Activated CD4-positive, alpha-beta T cell treated with anti-CD3 and anti-CD28 coated beads for 36 hours (primary cell): Measurements from ENCODE around the gene PHC1. TPM values are rescaled to one million over a fixed set of nuclear protein-coding genes. Genes with fewer than 3 reads are reported as not detected.
A peak's percentile ranks its signal among the peaks of the same experiment; 100 is the strongest.
"Not testable (repeated sequence)": the region's sequence is repeated elsewhere in the genome, so short reads cannot be mapped to it uniquely, and the experiment has no call there.

Source experiments
- ATAC-seq: fragments of 200-7000 bp; cut with Tn5 transposase; one replicate; pipeline ENCODE4 v1.10.0; 2021; ENCODE audit warnings: mild to moderate bottlenecking, moderate library complexity
- CTCF ChIA-PET: fragments of 350-600 bp; sonication (Branson Sonifier 250); formaldehyde crosslinking; loops from one replicate; lab custom pipeline; 2021; ENCODE audit warnings: antibody characterized with exemption; lab: Charles Lee
- POLR2A ChIA-PET: fragments of 350-600 bp; sonication (Branson Sonifier 250); formaldehyde crosslinking; loops from one replicate; lab custom pipeline; 2021; ENCODE audit warnings: antibody characterized with exemption, inconsistent platforms; lab: Charles Lee
- DNase-seq: peaks from one replicate; pipeline ENCODE4 v3.0.0-alpha.2; 2020
- H3K27ac Mint-ChIP-seq: one replicate; pipeline ENCODE4 v1.8.0; 2021; ENCODE audit warnings: mixed read lengths
- H3K27me3 Mint-ChIP-seq: one replicate; pipeline ENCODE4 v1.8.0; 2021; ENCODE audit warnings: mixed read lengths
- H3K36me3 Mint-ChIP-seq: one replicate; pipeline ENCODE4 v1.8.0; 2021; ENCODE audit warnings: low read depth, mixed read lengths
- H3K4me1 Mint-ChIP-seq: one replicate; pipeline ENCODE4 v1.8.0; 2021; ENCODE audit warnings: mixed read lengths
- H3K4me3 Mint-ChIP-seq: one replicate; pipeline ENCODE4 v1.8.0; 2021; ENCODE audit warnings: mild to moderate bottlenecking, moderate library complexity, mixed read lengths
- H3K9me3 Mint-ChIP-seq: one replicate; pipeline ENCODE4 v1.8.0; 2021; ENCODE audit warnings: low read depth, mixed read lengths
- intact Hi-C, 2 experiments: fragments of 100-400 bp; cut with DNase I in 1 of 2; cut with micrococcal nuclease in 1 of 2; formaldehyde crosslinking; loops; one replicate each; pipeline versions ENCODE4 v1.14.2 to v1.15.1; 2022 to 2024; cut with DNase I, micrococcal nuclease
- total RNA-seq, 2 experiments: library from RNA; stranded (reverse); gene quantifications; one replicate each; pipeline ENCODE4 v1.2.3, GENCODE V29; 2021

PHC1 gene
- total RNA-seq, 2 experiments from 2014 or later = 17.1 to 21.9 TPM

DNA sequence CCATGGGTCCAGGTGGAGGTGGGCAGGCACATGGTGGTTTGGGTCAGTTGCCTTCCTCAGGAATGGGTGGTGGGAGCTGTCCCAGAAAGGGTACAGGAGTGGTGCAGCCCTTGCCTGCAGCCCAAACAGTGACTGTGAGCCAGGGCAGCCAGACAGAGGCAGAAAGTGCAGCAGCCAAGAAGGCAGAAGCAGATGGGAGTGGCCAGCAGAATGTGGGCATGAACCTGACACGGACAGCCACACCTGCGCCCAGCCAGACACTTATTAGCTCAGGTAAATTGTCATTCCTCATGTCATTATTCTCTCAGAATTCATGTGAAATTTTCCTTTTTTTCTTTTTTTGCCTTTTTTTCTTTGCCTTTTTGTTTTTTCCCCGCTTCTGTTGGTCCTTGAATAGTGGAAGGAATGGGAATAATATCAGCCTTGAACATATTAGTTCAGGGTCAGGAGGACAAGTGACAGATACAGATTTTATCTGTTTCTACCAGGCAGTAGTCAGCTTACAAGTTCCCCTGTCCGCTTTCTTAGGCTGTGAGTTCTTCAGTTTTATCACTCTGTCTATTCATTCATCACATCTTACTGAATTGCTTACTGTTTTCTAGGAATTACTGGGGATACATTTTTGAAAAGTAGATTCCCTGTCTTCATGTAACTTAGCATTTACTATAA, 16.5 kb downstream of the PHC1 start:
- peaks cover 11% of the 10 kb centered on the region for H3K36me3 Mint-ChIP-seq
- intact Hi-C loops, H3K9me3 Mint-ChIP-seq, POLR2A ChIA-PET, H3K4me3 Mint-ChIP-seq, ATAC-seq, DNase-seq, H3K27ac Mint-ChIP-seq, H3K27me3 Mint-ChIP-seq, H3K4me1 Mint-ChIP-seq: not testable (repeated sequence)
- CTCF ChIA-PET = interaction anchor here (1.0 kb wide), 1 partner anchor 108 kb away, joined by 3 read pairs; no protein-coding TSS in a partner anchor

- ATAC-seq, H3K4me3 Mint-ChIP-seq, DNase-seq, H3K27me3 Mint-ChIP-seq, H3K4me1 Mint-ChIP-seq, CTCF ChIA-PET, POLR2A ChIA-PET, H3K27ac Mint-ChIP-seq, H3K9me3 Mint-ChIP-seq, intact Hi-C loops: not testable (repeated sequence)
- H3K36me3 Mint-ChIP-seq = peaks cover 11% of the 10 kb centered on the region
Measured at GRCh38 chr12:8932464-8932863, 18.2 kb downstream of the PHC1 start.

DNA sequence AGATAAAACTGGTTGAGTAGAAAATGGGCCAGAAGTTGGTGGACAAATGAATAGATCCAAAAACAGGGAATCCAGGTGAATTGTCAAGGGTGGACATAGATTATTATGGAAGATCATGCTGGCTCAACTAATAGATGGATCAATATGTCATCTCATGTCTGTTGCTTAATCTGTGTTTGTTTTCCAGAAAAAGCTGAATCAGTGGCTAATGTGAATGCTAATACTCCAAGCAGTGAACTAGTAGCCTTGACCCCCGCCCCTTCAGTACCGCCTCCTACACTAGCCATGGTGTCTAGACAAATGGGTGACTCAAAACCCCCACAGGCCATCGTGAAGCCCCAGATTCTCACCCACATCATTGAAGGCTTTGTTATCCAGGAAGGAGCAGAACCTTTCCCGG, 19.8 kb downstream of the PHC1 start:
- intact Hi-C loops, POLR2A ChIA-PET, H3K9me3 Mint-ChIP-seq, H3K27ac Mint-ChIP-seq, H3K4me1 Mint-ChIP-seq, CTCF ChIA-PET, H3K27me3 Mint-ChIP-seq, H3K4me3 Mint-ChIP-seq, ATAC-seq, DNase-seq: not testable (repeated sequence)
- H3K36me3 Mint-ChIP-seq = peaks cover 11% of the 10 kb centered on the region

DNA sequence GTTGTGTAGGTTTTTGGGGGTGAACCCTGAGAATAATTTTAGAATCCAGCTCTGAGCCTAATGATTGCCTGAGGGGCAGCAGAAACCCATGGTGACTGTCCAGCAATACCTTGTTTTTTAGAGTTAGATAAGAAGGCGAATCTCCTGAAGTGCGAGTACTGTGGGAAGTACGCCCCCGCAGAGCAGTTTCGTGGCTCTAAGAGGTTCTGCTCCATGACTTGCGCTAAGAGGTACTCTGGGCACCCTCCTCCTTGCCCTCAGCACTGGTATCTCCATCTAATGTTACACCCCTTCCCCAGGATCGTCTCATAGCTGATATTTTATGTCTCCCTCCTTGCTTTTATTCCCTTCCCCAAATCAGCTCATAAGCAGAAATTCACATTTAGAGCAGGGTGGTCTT, 22.4 kb downstream of the PHC1 start:
- no peaks in the 10 kb centered on the region for H3K27me3 Mint-ChIP-seq
- POLR2A ChIA-PET = no interaction called here
- ATAC-seq (no peak), DNase-seq (no peak)
- no peak overlapping the region for H3K4me3 Mint-ChIP-seq
- no peak overlapping the region for H3K27ac Mint-ChIP-seq
- peaks cover 15% of the 10 kb centered on the region for H3K36me3 Mint-ChIP-seq
- no peaks in the 10 kb centered on the region for H3K9me3 Mint-ChIP-seq
- no peaks in the 10 kb centered on the region for H3K4me1 Mint-ChIP-seq
- intact Hi-C loops = no loop called here
- CTCF ChIA-PET = interaction anchor here (0.7 kb wide), 1 partner anchor 102 kb away, joined by 3 read pairs; no protein-coding TSS in a partner anchor

- POLR2A ChIA-PET, ATAC-seq, H3K27me3 Mint-ChIP-seq, intact Hi-C loops, H3K27ac Mint-ChIP-seq, H3K4me3 Mint-ChIP-seq, H3K4me1 Mint-ChIP-seq, DNase-seq, H3K9me3 Mint-ChIP-seq: not testable (repeated sequence)
- CTCF ChIA-PET = interaction anchor here (0.6 to 1.2 kb wide), 3 partner anchors 9 to 1003 kb away, joined by 3 to 7 read pairs (median 3); no protein-coding TSS in a partner anchor
- H3K36me3 Mint-ChIP-seq = peaks cover 22% of the 10 kb centered on the region
Measured at GRCh38 chr12:8937842-8938442, 23.6 kb downstream of the PHC1 start.

- intact Hi-C loops = loop anchor here in 1 of 2 experiments (10.0 kb wide), 1 partner anchor 697 kb away; no protein-coding TSS in a partner anchor
- ATAC-seq = no peak
- Mint-ChIP-seq H3K4me1 (peaks cover 9% of the 10 kb centered on the region), H3K27ac (peak overlapping the region; percentile 26), H3K4me3 (no peak overlapping the region), H3K27me3 (no peaks in the 10 kb centered on the region), H3K36me3 (peaks cover 31% of the 10 kb centered on the region), H3K9me3 (no peaks in the 10 kb centered on the region)
- DNase-seq = no peak
- ChIA-PET CTCF (interaction anchor here (0.6 to 1.5 kb wide), 2 partner anchors 108 to 349 kb away, joined by 3 to 6 read pairs; no protein-coding TSS in a partner anchor), POLR2A (interaction anchor here (0.7 kb wide), 1 partner anchor 1159 kb away, joined by 3 read pairs; no protein-coding TSS in a partner anchor)
Measured at GRCh38 chr12:8941691-8942478, 27.6 kb downstream of the PHC1 start.

DNA sequence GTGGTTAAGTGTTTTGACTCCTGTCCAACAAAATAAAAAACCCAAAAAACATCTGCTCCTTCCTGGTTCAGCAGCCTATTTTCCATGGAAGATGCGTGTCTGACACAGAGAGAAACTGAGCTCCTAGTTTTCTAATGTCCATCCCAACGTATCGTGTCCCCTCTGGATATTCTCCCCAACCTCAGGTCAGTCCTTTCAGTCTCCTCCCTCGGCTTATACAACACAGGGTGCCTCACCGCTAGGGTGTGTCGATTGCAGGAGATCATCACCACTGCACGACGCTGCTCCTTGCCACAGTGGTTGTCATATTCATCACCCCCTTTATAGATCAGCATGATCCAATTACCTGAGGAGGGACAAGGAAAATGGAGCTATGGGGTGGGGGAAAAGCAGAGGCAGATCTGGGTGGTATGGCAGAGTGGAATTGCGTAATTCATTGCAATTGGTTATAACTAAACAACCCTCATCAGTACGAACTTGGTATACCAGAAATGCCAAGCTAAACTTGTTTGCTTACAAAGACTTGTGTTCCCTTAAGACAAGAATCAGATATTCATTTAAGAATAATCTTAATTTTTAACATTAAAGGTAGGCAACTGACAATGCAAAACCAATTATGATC, 29.4 kb downstream of the PHC1 start:
- H3K4me1 Mint-ChIP-seq = peaks cover 22% of the 10 kb centered on the region
- no peaks in the 10 kb centered on the region for H3K9me3 Mint-ChIP-seq
- peaks cover 33% of the 10 kb centered on the region for H3K36me3 Mint-ChIP-seq
- ATAC-seq = no peak
- H3K27ac Mint-ChIP-seq = peak overlapping the region; percentile 39
- ChIA-PET POLR2A (no interaction called here), CTCF (interaction anchor here (0.6 to 10.4 kb wide), 6 partner anchors 86 to 290 kb away, joined by 3 to 117 read pairs (median 3); no protein-coding TSS in a partner anchor)
- H3K4me3 Mint-ChIP-seq = no peak overlapping the region
- no peaks in the 10 kb centered on the region for H3K27me3 Mint-ChIP-seq
- DNase-seq = no peak
- intact Hi-C loops = loop anchor here in 1 of 2 experiments (10.0 kb wide), 1 partner anchor 699 kb away; no protein-coding TSS in a partner anchor

DNA sequence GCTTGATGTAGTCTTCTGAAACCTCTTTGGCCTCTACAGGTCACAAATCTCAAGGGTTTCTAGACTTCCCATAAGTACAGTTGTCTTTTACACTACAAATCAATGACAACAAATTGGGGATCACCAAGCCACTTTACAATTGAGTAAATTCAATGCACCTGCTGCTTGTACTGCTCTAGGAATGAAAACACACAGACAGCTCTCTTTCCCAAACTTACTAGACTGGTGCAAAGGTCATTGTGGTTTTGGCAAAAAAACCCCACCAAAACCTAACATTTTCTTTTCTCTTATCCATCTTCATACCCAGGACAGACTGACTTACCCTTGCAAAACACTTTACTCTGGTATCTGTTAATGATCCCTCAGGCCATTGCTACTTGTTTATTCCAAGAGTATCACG, 32.4 kb downstream of the PHC1 start:
- H3K36me3 Mint-ChIP-seq = peaks cover 30% of the 10 kb centered on the region
- peak overlapping the region; percentile 50 for H3K4me3 Mint-ChIP-seq
- no peaks in the 10 kb centered on the region for H3K27me3 Mint-ChIP-seq
- H3K9me3 Mint-ChIP-seq = no peaks in the 10 kb centered on the region
- DNase-seq (no peak), ATAC-seq (no peak)
- intact Hi-C loops = loop anchor here in 1 of 2 experiments (10.0 kb wide), 1 partner anchor 702 kb away; no protein-coding TSS in a partner anchor
- peaks cover 29% of the 10 kb centered on the region for H3K4me1 Mint-ChIP-seq
- CTCF ChIA-PET = interaction anchor here (0.8 to 10.4 kb wide), 6 partner anchors 16 to 102 kb away, joined by 3 to 117 read pairs (median 4); partner anchors contain the start of gene PHC1
- H3K27ac Mint-ChIP-seq = peak overlapping the region; percentile 81
- POLR2A ChIA-PET = interaction anchor here (0.5 to 0.6 kb wide), 2 partner anchors 8 to 288 kb away, joined by 6 to 8 read pairs; no protein-coding TSS in a partner anchor

DNA sequence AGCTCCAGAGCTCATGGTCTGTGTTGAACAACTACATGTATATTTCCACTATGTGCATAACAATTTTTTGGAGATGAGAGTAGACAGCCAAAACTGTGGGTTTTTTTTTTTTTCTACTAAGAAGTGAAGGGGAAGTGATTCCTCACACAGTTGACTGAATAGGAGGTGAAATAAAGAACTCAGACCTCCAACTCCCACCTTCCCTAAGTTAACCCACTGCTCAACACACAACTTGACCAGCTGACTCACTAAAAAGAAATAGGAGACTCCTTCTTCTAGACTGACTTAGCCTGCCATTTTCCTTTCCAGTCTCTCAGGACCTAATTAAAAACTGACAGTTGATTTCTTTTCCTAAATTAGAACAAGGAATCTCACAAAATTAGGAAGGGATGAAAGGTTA, 33.4 kb downstream of the PHC1 start:
- Mint-ChIP-seq H3K36me3 (peaks cover 26% of the 10 kb centered on the region), H3K27ac (peak overlapping the region; percentile 45), H3K4me3 (peak overlapping the region; percentile 89), H3K4me1 (peaks cover 39% of the 10 kb centered on the region), H3K27me3 (no peaks in the 10 kb centered on the region), H3K9me3 (peaks cover 3% of the 10 kb centered on the region)
- ChIA-PET CTCF (interaction anchor here (0.5 to 10.4 kb wide), 8 partner anchors 10 to 838 kb away, joined by 3 to 117 read pairs (median 4); partner anchors contain the start of gene PHC1), POLR2A (interaction anchor here (0.6 kb wide), 1 partner anchor 40 kb away, joined by 3 read pairs; no protein-coding TSS in a partner anchor)
- ATAC-seq (no peak), DNase-seq (no peak)
- intact Hi-C loops = loop anchor here in 1 of 2 experiments (10.0 kb wide), 1 partner anchor 703 kb away; no protein-coding TSS in a partner anchor

DNA sequence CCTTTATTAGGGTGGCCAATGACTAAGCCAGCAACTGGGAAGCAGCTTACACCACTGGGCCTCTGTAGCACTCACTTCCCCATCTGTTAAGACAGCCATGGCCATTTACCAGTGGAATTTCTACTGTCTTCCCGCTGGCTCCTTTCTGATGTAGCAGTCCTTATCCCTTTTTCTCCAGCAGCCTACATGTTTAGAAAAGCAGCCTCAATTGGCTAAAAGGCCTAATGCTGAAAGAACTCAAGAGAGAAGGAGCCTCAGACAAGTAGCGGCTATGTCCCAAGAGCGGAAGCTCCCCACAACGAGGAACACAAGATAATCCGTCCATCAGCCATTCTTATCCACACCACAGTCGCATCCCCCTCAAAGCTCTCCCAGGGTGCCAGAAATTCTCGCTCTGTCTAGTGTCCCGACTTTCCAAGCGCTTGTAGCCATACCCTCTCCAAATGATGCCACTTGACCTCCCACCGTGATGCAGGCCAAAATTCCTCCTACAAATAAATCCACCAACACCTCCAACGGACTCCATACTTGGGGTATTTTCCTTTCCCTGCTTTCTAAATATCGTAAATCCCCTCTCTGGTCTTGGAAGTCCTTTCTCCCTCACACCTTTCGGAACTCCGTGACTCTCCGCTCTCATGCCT, 34.5 kb downstream of the PHC1 start:
- Mint-ChIP-seq H3K36me3 (peaks cover 26% of the 10 kb centered on the region), H3K27ac (peak overlapping the region; percentile 97), H3K9me3 (peaks cover 8% of the 10 kb centered on the region), H3K4me1 (peaks cover 50% of the 10 kb centered on the region), H3K27me3 (no peaks in the 10 kb centered on the region), H3K4me3 (peak overlapping the region; percentile 89)
- ChIA-PET CTCF (interaction anchor here (0.6 to 10.4 kb wide), 18 partner anchors 13 to 300 kb away, joined by 3 to 117 read pairs (median 5); no protein-coding TSS in a partner anchor), POLR2A (interaction anchor here (1.0 to 1.4 kb wide), 3 partner anchors 78 to 101 kb away, joined by 4 to 7 read pairs (median 5); no protein-coding TSS in a partner anchor)
- intact Hi-C loops = loop anchor here (1.0 to 10.0 kb wide), 5 partner anchors 34 to 704 kb away; partner anchors contain the start of genes PHC1 (in 1 of the 2) and RIMKLB (in 1 of the 2)
- DNase-seq (no peak), ATAC-seq (no peak)
